ENCODE data around the gene STARD9.
"Not testable (repeated sequence)": the region's sequence is repeated elsewhere in the genome, so short reads cannot be mapped to it uniquely, and the experiment has no call there.

DNA sequence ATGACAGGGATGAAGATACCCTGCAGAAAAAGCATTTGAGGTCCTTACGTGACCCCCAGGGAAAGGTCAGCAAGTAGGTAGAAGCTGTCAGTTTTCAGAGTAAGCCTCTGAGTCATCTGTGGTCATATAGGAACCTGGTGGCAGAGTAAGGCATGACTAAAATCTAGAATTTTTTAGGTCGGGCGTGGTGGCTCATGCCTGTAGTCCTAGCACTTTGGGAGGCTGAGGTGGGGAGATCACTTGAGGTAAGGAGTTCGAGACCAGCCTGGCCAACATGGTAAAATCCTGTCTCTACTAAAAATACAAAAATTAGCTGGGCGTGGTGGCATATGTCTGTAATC is 104.7 kb downstream of the STARD9 start:
- TF ChIP-seq CTCF (optimal IDR thresholded peaks at IDR 0.05 in 1 of 3, IDR thresholded peaks at IDR 0.05 in 1 of 3, conservative IDR thresholded peaks at IDR 0.05 in 1 of 3; ENCODE audit: extremely low read depth in 1 of 3, insufficient read depth in 2 of 3, low read length in 3 of 3); EZH2 (IDR thresholded peaks at IDR 0.05; ENCODE audit: low read length): not testable (repeated sequence)

All from keratinocyte (primary cell).